ENCODE results near the gene ANKFN1.
A peak's percentile ranks its signal among the peaks of the same experiment; 100 is the strongest.

Gene ANKFN1

GRCh38 chr17:56130631-56131030 is 22.6 kb upstream of the ANKFN1 start:
- H3K4me3 ChIP-seq (ENCODE audit: low read length): no peak overlapping the region
- no peak for DNase-seq (ENCODE audit: low read depth)
- TF ChIP-seq, protein P1, sequence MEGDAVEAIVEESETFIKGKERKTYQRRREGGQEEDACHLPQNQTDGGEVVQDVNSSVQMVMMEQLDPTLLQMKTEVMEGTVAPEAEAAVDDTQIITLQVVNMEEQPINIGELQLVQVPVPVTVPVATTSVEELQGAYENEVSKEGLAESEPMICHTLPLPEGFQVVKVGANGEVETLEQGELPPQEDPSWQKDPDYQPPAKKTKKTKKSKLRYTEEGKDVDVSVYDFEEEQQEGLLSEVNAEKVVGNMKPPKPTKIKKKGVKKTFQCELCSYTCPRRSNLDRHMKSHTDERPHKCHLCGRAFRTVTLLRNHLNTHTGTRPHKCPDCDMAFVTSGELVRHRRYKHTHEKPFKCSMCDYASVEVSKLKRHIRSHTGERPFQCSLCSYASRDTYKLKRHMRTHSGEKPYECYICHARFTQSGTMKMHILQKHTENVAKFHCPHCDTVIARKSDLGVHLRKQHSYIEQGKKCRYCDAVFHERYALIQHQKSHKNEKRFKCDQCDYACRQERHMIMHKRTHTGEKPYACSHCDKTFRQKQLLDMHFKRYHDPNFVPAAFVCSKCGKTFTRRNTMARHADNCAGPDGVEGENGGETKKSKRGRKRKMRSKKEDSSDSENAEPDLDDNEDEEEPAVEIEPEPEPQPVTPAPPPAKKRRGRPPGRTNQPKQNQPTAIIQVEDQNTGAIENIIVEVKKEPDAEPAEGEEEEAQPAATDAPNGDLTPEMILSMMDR (conservative IDR thresholded peaks at IDR 0.05; ENCODE audit: low read length): no peak

- peak; percentile 47 for DNase-seq (ENCODE audit: low read depth)
- no peak overlapping the region for H3K4me3 ChIP-seq (ENCODE audit: low read length)
- TF ChIP-seq, protein P1 (conservative IDR thresholded peaks at IDR 0.05; ENCODE audit: low read length): no peak
Observed at GRCh38 chr17:56131431-56131830, 21.8 kb upstream of the ANKFN1 start.

DNA sequence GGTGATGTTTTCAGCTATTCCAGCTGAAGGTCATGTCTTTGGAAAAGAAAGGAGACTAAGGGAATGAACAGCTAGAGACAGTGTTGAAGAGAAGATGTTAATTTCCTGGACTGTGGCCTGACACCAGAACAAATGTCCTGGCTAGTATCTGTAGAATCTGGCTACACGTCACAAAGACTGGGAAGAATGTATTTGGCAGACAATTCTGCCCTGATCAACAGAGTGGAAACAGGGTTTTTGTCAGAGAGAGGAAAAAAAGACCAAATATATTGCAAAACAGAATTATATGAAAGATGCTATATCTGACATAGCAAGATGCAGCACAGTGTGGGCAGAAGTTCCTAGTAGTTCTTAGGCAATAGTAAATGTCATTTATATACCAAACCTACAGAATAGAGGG is 17.0 kb upstream of the ANKFN1 start:
- no peak overlapping the region for H3K4me3 ChIP-seq (ENCODE audit: low read length)
- peak; percentile 59 for DNase-seq (ENCODE audit: low read depth)
- TF ChIP-seq, protein P1 (conservative IDR thresholded peaks at IDR 0.05; ENCODE audit: low read length): no peak

DNA sequence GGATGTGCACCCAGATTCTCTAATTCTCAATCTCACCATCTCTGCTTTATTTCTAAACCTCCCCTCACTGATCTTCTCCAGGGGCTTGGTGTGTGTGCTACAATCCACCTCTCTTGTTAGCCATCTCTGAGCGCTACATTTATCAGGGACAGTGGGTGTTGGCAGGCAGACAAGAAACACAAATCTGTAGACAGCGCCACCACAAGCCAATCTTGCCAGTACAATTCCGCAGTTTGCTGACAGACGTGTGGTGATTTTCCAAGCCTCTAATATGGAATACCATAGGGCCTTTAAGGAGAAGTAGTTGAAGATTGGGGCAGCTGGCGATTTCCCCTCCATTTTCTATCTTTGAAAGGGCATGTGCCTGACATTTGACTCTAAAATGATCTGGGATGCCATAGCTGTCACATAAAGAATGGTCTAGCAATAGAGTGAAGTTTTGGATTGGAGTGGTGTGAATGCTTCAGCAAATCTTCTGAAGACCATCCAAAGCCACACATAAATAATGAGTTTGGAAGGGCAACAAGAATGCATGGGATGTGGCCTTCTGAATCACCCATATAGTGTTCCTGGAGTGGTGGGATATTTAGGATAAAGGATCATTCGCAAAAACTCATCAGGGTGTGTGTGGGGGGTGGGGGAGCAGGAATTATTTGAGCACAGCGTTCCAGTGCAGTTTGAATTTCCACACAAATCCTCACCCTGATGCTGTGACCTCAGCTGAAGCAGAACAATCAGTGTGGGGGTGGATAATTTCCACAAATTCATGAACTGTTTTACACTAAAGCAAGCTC is 12.0 kb upstream of the ANKFN1 start:
- peak; percentile 91 for DNase-seq (ENCODE audit: low read depth)
- no peak overlapping the region for H3K4me3 ChIP-seq (ENCODE audit: low read length)
- TF ChIP-seq, protein P1 (conservative IDR thresholded peaks at IDR 0.05; ENCODE audit: low read length): 0 out of 2 replicates have a peak, but pooled peaks have one; percentile 11

GRCh38 chr17:56142325-56142724 is 10.9 kb upstream of the ANKFN1 start:
- DNase-seq (ENCODE audit: low read depth): peak; percentile 98
- no peak overlapping the region for H3K4me3 ChIP-seq (ENCODE audit: low read length)
- TF ChIP-seq, protein P1 (conservative IDR thresholded peaks at IDR 0.05; ENCODE audit: low read length): no peak

GRCh38 chr17:56142781-56143180 is 10.5 kb upstream of the ANKFN1 start:
- TF ChIP-seq, protein P1 (conservative IDR thresholded peaks at IDR 0.05; ENCODE audit: low read length): no peak
- DNase-seq (ENCODE audit: low read depth): no peak
- no peak overlapping the region for H3K4me3 ChIP-seq (ENCODE audit: low read length)

DNA sequence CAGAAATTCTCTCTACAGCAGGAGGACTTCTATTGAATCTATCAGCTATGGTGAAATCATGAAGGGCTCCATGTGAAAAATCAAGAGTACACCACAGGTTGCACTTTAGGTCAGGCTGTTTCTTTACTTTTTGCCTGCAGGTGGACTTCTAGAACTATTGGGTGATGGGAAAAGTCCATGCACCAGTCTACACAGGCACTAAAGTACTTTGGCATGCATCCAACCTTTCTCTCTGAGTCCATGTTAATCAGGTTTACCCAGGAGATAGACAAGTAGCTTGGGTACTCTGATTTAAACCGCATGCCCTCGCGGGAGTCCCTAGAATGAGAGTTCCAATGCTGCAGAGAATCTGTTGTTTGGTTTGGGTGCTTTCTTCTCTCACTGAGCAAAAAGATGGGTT is 9.1 kb upstream of the ANKFN1 start:
- no peak for DNase-seq (ENCODE audit: low read depth)
- H3K4me3 ChIP-seq (ENCODE audit: low read length): no peak overlapping the region
- TF ChIP-seq, protein P1 (conservative IDR thresholded peaks at IDR 0.05; ENCODE audit: low read length): no peak
